GM18951 (cell line): ENCODE data around the gene ALG5.

ENCODE experiments used
- POLR2A ChIP-seq: IDR thresholded peaks from 4 replicates; pipeline ENCODE4 v1.6.1; 2011; ENCODE audit warnings: mild to moderate bottlenecking; ENCODE audit not compliant: insufficient read length, insufficient read depth; ENCODE audit errors: extremely low read depth
- in situ Hi-C: fragments of 300-500 bp; cut with MboI; formaldehyde crosslinking; loops from one replicate; pipeline ENCODE4 v1.12.0; 2022; ENCODE audit warnings: low sequenced_read_pairs, mixed read lengths, inconsistent platforms; ENCODE audit not compliant: unreplicated experiment

Gene ALG5

GRCh38 chr13:36918246-36919131, 80.7 kb downstream of the ALG5 start:
- in situ Hi-C loops: no loop called here
- no peak for TF ChIP-seq POLR2A

GRCh38 chr13:36917311-36917710, 81.8 kb downstream of the ALG5 start:
- TF ChIP-seq POLR2A: no peak
- in situ Hi-C loops: no loop called here

DNA sequence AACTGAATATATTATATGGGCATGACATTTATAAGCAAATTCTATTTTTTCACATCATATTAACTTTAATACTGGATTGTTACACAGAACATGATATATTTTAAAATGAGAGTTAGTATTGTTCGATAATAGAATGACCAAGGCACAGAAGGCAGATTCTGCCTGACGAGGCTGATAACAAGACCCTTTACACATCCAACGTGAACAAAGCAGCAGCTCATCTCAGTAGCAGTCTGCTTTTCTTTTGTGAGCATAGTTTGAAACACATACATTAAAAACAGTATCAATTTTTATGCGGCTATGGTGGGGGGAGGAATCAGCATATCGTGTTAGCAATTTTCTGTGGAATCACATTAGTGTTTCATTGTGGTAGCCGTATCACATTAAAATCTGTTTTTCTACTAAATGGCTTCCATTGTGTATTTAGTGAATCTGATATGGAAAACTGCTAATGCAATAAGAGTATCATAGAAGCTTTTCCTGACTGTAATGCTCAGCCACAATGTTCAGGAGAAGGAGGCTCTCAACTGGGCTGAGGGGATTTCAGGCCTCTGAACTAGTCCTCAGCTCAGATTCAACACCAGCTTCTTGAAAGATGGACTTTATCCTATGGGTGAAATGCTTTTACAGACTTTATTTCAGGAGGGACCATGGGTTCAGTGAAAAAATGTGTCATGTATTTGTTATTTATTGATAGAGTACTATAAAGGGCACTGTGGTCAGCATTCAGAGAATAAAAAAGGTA, 83.1 kb downstream of the ALG5 start:
- TF ChIP-seq POLR2A: no peak
- in situ Hi-C loops: no loop called here

GRCh38 chr13:36915106-36915505, 84.0 kb downstream of the ALG5 start:
- TF ChIP-seq POLR2A: no peak
- in situ Hi-C loops: no loop called here

DNA sequence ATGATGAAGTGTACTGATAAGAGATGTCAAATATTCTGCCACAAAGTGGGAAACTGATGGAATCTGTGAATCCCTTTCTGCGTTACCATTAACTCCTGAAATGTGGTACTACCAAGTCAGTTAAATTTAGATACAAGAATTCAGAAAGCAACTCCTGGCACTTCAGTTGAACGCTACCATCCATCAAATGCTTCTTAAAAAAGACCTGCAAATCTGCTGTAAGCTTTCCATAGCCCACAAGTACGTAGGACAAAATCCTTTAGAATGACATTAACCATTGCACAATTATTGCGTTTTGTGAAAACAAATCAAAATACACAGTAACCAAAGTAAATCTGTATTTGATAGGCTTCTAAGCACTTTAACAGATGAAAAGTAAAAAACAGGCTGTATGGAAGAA, 84.5 kb downstream of the ALG5 start:
- in situ Hi-C loops: no loop called here
- no peak for TF ChIP-seq POLR2A

- TF ChIP-seq POLR2A: no peak
- in situ Hi-C loops: no loop called here
Observed at GRCh38 chr13:36913463-36913862, 85.7 kb downstream of the ALG5 start.

- no peak for TF ChIP-seq POLR2A
- in situ Hi-C loops: no loop called here
Observed at GRCh38 chr13:36912973-36913372, 86.2 kb downstream of the ALG5 start.

- no peak for TF ChIP-seq POLR2A
- in situ Hi-C loops: no loop called here
Observed at GRCh38 chr13:36912369-36912768, 86.8 kb downstream of the ALG5 start.

GRCh38 chr13:36910545-36910944, 88.6 kb downstream of the ALG5 start:
- no peak for TF ChIP-seq POLR2A
- in situ Hi-C loops: no loop called here

GRCh38 chr13:36907821-36908220, 91.3 kb downstream of the ALG5 start:
- in situ Hi-C loops: no loop called here
- TF ChIP-seq POLR2A: no peak

GRCh38 chr13:36907266-36907665, 91.9 kb downstream of the ALG5 start:
- TF ChIP-seq POLR2A: no peak
- in situ Hi-C loops: no loop called here

GRCh38 chr13:36905944-36906343, 93.2 kb downstream of the ALG5 start:
- no peak for TF ChIP-seq POLR2A
- in situ Hi-C loops: no loop called here

- no peak for TF ChIP-seq POLR2A
- in situ Hi-C loops: no loop called here
Observed at GRCh38 chr13:36903925-36904595, 95.1 kb downstream of the ALG5 start.
